Coronary artery (tissue), 2 donors: ENCODE data around the gene NPAS3.

Source experiments
- DNase-seq: peaks from one replicate; pipeline ENCODE4 v3.0.0-alpha.2; 2017; ENCODE audit warnings: low spot score
- H3K27ac ChIP-seq, 2 donors: fragments of 200-600 bp; sonication (generic); one replicate each; pipeline ENCODE4 v1.5.1; 2016 to 2019
- H3K4me3 ChIP-seq: fragments of 200-600 bp; sonication (generic); 2 replicates; pipeline ENCODE4 v1.5.1; 2016; ENCODE audit warnings: mild to moderate bottlenecking, moderate library complexity
- TF ChIP-seq, protein P1 (sequence below): fragments of 200-600 bp; sonication (generic); IDR thresholded peaks from one replicate; pipeline ENCODE4 v1.5.1; 2019; ENCODE audit warnings: antibody characterized with exemption

Gene NPAS3

DNA sequence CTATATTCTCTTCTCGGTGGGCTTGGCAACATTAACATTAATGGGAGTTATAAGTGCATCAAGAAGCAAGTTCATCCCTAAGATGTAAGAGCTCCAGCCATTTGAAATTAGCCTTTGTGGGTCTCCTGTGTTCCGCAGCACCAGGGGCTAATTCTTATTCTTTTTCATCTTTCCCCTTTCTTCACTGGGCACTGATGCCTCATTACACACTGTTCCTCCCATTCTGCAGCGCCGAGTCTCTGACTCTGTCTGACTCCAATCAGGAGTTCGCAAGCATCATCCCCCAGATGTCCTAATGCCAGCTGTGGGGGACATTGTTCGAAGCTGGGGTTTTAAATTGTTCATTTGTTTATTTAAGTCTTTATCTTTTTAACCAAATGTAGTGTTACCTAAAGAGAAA is 670.9 kb downstream of the NPAS3 start:
- no peak for DNase-seq
- TF ChIP-seq, protein P1, sequence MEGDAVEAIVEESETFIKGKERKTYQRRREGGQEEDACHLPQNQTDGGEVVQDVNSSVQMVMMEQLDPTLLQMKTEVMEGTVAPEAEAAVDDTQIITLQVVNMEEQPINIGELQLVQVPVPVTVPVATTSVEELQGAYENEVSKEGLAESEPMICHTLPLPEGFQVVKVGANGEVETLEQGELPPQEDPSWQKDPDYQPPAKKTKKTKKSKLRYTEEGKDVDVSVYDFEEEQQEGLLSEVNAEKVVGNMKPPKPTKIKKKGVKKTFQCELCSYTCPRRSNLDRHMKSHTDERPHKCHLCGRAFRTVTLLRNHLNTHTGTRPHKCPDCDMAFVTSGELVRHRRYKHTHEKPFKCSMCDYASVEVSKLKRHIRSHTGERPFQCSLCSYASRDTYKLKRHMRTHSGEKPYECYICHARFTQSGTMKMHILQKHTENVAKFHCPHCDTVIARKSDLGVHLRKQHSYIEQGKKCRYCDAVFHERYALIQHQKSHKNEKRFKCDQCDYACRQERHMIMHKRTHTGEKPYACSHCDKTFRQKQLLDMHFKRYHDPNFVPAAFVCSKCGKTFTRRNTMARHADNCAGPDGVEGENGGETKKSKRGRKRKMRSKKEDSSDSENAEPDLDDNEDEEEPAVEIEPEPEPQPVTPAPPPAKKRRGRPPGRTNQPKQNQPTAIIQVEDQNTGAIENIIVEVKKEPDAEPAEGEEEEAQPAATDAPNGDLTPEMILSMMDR: no peak
- H3K4me3 ChIP-seq: no peak overlapping the region
- H3K27ac ChIP-seq: no peak overlapping the region

DNA sequence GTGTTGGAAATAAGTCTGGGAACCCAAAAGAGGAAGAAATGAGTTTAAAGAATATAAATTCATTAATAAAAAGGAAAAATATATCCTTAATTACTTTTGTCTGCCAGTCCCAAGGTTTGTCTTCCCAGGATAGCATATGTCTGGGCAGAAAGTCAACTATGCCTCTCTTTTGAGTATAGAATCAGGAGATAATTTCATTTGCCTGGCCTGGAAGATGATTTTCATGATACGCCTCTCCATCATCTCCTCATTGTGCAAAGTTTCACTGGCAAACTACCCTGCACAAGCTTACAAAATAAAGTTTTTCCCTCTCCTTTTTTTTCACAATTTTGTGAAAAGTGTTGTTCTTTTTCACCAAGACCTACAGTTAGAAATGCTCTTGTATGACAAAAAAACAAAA is 671.4 kb downstream of the NPAS3 start:
- H3K4me3 ChIP-seq: no peak overlapping the region
- DNase-seq: no peak
- TF ChIP-seq, protein P1: no peak
- H3K27ac ChIP-seq: no peak overlapping the region

DNA sequence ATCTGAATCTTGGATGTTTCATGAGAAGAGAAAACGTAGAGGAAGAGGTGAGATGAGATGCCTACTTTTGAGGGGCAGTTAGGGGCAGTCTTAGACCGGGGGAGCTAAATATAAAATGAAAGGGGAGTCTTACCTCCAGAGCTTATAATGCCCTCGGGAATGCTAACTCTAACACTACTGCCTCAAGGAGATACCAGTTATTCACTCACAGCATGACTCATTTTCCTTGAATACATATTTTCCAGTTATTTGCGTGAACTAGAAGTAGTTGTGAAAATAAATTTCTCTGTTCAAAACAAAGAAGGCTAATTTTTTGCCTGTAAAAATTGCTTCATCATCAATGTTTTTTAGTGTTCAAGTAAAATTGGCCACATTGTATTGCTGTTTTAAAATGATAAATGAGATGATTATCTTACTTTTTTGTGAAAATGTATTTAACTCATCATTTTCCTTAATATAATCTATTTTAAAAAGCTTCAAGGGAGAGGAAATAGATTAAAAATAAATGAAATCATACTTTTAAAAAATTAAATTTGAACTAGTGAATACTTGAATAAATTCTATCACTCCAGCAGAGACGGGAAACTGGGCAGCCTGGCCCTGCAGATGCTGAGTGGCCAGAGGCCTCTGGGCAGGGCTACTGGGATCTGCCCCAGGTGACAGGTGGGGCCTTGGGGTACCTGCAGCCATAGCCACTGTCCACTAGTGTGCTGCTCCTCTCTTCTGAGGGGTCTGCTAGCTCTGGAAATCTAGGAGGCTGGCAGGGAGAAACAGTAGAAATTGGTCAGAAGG is 672.9 kb downstream of the NPAS3 start:
- TF ChIP-seq, protein P1: no peak
- H3K4me3 ChIP-seq: no peak overlapping the region
- DNase-seq: no peak
- no peak overlapping the region for H3K27ac ChIP-seq

DNA sequence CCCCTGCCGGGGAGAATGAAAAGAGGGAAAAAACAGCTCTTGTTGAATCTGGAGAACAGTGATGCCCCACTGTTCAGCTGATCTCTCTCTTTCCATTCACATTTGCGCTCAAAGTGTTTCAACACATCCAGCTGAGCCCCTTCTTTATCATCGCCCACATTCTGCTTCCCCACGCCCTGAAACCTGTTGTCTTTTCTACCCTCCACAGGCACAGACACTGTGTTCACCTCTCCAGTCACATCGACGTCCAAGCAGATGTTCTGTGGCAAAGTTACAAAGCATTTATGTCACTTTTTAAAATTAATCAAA is 673.5 kb downstream of the NPAS3 start:
- TF ChIP-seq, protein P1: no peak
- no peak overlapping the region for H3K4me3 ChIP-seq
- DNase-seq: no peak
- no peak overlapping the region for H3K27ac ChIP-seq

DNA sequence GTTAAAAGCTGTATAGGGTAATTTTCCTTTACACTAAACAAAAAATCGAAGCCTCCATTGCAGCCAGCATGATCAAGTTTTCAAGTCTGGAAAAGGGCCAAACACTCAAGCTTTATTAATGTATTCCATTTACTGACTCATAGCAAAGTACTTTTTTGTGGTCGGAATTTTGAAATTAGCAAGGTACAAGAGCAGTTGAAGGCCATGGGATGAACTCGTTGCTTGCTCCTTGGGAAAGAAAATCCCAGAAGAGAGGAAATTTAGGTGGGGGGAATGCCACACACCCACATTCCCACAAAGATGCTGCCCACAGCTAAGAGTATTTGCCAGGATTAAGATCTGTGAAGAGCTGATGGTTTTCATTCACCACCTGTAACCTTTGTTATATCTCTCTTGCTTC is 678.5 kb downstream of the NPAS3 start:
- Histone ChIP-seq H3K4me3 (no peak overlapping the region), H3K27ac (no peak overlapping the region)
- no peak for DNase-seq
- TF ChIP-seq, protein P1: no peak

DNA sequence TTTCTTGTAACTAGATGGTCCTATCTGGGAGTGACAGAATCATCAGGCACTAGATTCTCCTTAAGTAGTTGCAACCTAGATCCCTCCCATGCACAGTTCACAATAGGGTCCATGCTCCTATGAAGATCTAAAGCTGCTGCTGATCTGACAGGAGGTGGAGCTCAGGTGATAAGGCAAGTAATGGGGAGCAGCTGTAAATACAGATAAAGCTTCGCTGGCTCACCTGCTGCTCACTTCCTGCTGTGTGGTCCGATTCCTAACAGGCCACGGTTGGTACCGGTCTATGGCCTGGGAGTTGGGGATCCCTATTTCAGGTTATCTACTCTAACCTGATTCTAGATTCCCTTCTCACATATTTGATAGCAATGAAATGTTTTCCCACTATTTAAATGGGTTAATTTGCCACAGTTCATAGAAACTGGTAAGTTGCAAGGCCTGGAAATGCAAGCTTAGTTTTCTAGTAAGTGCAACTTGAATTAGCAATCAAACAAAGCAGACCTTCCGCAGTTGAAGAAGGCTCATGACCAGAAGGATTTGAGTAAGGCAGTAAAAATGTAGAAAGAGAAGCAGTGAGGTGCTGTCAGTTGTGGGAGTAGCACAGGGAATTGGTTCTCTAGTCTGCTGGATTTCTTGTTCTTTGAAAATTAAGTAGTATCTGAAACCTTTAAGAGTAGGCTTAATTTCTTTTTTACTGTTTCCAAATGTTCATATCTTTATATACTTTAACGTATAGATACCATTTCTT is 679.9 kb downstream of the NPAS3 start:
- TF ChIP-seq, protein P1: no peak
- H3K27ac ChIP-seq: no peak overlapping the region
- H3K4me3 ChIP-seq: no peak overlapping the region
- no peak for DNase-seq

DNA sequence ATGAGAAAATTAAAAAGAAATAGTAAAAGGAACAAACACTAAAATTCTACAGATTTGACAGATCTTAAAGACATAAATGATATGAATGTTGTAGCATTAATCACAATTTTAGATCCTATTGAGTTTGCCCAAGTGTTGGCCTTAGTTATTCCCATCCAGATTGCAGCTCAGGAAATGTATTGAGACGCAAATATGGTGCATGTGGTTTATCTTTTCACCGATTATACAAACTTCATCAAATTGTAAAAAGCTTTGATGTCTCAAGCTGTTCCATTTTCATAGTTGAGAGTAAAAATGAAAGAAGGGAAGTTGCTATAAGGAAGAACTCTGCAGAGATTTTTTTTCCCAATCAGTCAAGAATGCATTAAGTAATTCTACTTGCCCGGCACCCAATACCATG is 683.8 kb downstream of the NPAS3 start:
- Histone ChIP-seq H3K27ac (no peak overlapping the region), H3K4me3 (no peak overlapping the region)
- no peak for DNase-seq
- TF ChIP-seq, protein P1: no peak
